K562 (cell line): ENCODE measurements around the gene CNDP1. TPM values are rescaled to one million over a fixed set of nuclear protein-coding genes. Genes with fewer than 3 reads are reported as not detected.

Source experiments
- ATAC-seq: fragments of 200-7000 bp; cut with Tn5 transposase; 3 replicates; pipeline ENCODE4 v1.9.1; 2020; ENCODE audit warnings: moderate library complexity
- BruUV-seq: library from RNA; stranded (reverse); fragments of 400-500 nt; replicated peaks from 2 replicates; lab custom pipeline; 2021; lab: Mats Ljungman, UMichigan
- CTCF ChIA-PET: fragments of 300-600 bp; formaldehyde crosslinking; extraction: SDS; loops from one replicate; lab custom pipeline; 2021; ENCODE audit warnings: low intra/inter-chr PET ratio; lab: Yijun Ruan, JAX
- POLR2A ChIA-PET: fragments of 300-600, 350-650 bp; sonication (Branson Sonifier 250); formaldehyde crosslinking; extraction: SDS; loops from one replicate; lab custom pipeline; 2021; ENCODE audit warnings: antibody characterized with exemption, inconsistent platforms; lab: Yijun Ruan, JAX
- DNase-seq, 4 experiments: peaks; one replicate each; pipeline versions ENCODE4 v3.0.0 to v3.0.0-alpha.2; 2011 to 2018; ENCODE audit warnings: low spot score in 3 of 4, mixed read lengths in 3 of 4; ENCODE audit errors: extremely low read depth in 1 of 4
- FAIRE-seq: peaks from 2 replicates; lab custom pipeline; 2011; peaks lifted over from hg19 to GRCh38; lab: Jason Lieb, UNC
- H2AFZ ChIP-seq: 2 replicates; pipeline ENCODE4 v1.6.0; 2011; ENCODE audit warnings: low read depth, low read length, control low read depth, inconsistent platforms
- H3K27ac ChIP-seq: fragments of 200-600 bp; 3 replicates; pipeline ENCODE4 v1.8.0; 2011; ENCODE audit warnings: low read depth, mild to moderate bottlenecking, control low read depth, inconsistent platforms, low read length, moderate library complexity, mixed read lengths; ENCODE audit errors: extremely low read depth
- H3K27me3 ChIP-seq, 2 experiments: fragments of 300-600 bp in 1 of 2; 2 replicates in 1 of 2; 3 replicates in 1 of 2; pipeline versions ENCODE4 v1.6.0 to v1.8.0; 2011; ENCODE audit warnings: inconsistent platforms in 2 of 2, low read length in 2 of 2, mild to moderate bottlenecking in 1 of 2, mixed read lengths in 1 of 2, moderate library complexity in 1 of 2; ENCODE audit not compliant: control insufficient read depth in 2 of 2, insufficient read depth in 2 of 2
- H3K36me3 ChIP-seq: fragments of 300-600 bp; 3 replicates; pipeline ENCODE4 v1.8.0; 2011; ENCODE audit warnings: mild to moderate bottlenecking, low read length, inconsistent platforms; ENCODE audit not compliant: control insufficient read depth, insufficient read depth
- H3K4me1 ChIP-seq, 2 experiments: fragments of 200-600 bp in 1 of 2; replicated peaks in 1 of 2; 2 replicates in 1 of 2; 3 replicates in 1 of 2; pipeline versions ENCODE4 v1.5.1 to v1.8.0; 2011; ENCODE audit warnings: inconsistent platforms in 2 of 2, low read length in 2 of 2, mild to moderate bottlenecking in 1 of 2, mixed read lengths in 1 of 2, moderate library complexity in 1 of 2; ENCODE audit not compliant: control insufficient read depth in 2 of 2, insufficient read depth in 2 of 2
- H3K4me2 ChIP-seq: 2 replicates; pipeline ENCODE4 v1.6.1; 2011; ENCODE audit warnings: low read length, control low read depth, inconsistent platforms, mixed read lengths; ENCODE audit not compliant: insufficient read depth
- H3K4me3 ChIP-seq: fragments of 200-600 bp; sonication (generic), shearing (Covaris generic); 2 replicates; pipeline ENCODE4 v1.5.1; 2016; ENCODE audit warnings: control low read depth, inconsistent platforms
- H3K79me2 ChIP-seq: fragments of 200-600 bp; 3 replicates; pipeline ENCODE4 v1.8.0; 2011; ENCODE audit warnings: low read length, inconsistent platforms; ENCODE audit not compliant: control insufficient read depth, insufficient read depth
- H3K9ac ChIP-seq, 2 experiments: 2 replicates each; pipeline versions ENCODE4 v1.6.0 to v1.6.1; 2011; ENCODE audit warnings: low read depth in 2 of 2, low read length in 2 of 2, control low read depth in 1 of 2, inconsistent platforms in 1 of 2, mild to moderate bottlenecking in 1 of 2, mixed read lengths in 1 of 2; ENCODE audit not compliant: insufficient read depth in 1 of 2
- H3K9me1 ChIP-seq: one replicate; pipeline ENCODE4 v1.6.0; 2011; ENCODE audit warnings: inconsistent platforms, mild to moderate bottlenecking, low read length, moderate library complexity; ENCODE audit not compliant: control insufficient read depth, insufficient read depth
- H3K9me3 ChIP-seq: replicated peaks from 2 replicates; pipeline ENCODE4 v1.5.1; 2011; ENCODE audit warnings: low read depth, low read length, inconsistent platforms; ENCODE audit not compliant: control insufficient read depth, insufficient read depth
- H4K20me1 ChIP-seq: replicated peaks from 2 replicates; pipeline ENCODE4 v1.6.1; 2011; ENCODE audit warnings: low read length, inconsistent platforms, mixed read lengths; ENCODE audit not compliant: control insufficient read depth, insufficient read depth
- ATF7 ChIP-seq: fragments of 450-650 bp; IDR thresholded peaks from 2 replicates; pipeline ENCODE4 v1.7.1; 2014; ENCODE audit warnings: mild to moderate bottlenecking, moderate library complexity
- FOXK1 ChIP-seq: sonication (generic); formaldehyde crosslinking; IDR thresholded peaks from 2 replicates; pipeline ENCODE4 v1.8.0; 2022; ENCODE audit warnings: missing genetic modification reagents, mild to moderate bottlenecking, borderline replicate concordance
- NUFIP1 ChIP-seq: fragments of 450-650 bp; IDR thresholded peaks from 2 replicates; pipeline ENCODE4 v1.6.1; 2018; ENCODE audit not compliant: partially characterized antibody
- POLR2AphosphoS5 ChIP-seq: IDR thresholded peaks from 2 replicates; pipeline ENCODE4 v1.6.1; 2011; ENCODE audit warnings: mild to moderate bottlenecking, low read depth, low read length, moderate library complexity; ENCODE audit not compliant: control insufficient read depth, insufficient read depth
- SIX5 ChIP-seq, 2 experiments: IDR thresholded peaks; 2 replicates each; pipeline ENCODE4 v1.6.1; 2011; ENCODE audit warnings: low read length in 2 of 2, borderline replicate concordance in 1 of 2, low read depth in 1 of 2, mild to moderate bottlenecking in 1 of 2, moderate library complexity in 1 of 2; ENCODE audit not compliant: insufficient read depth in 1 of 2
- TEAD2 ChIP-seq: fragments of 450-650 bp; IDR thresholded peaks from 2 replicates; pipeline ENCODE4 v1.6.1; 2016; ENCODE audit warnings: missing genetic modification characterization, control low read depth, missing compliant biosample characterization
- ZNF124 ChIP-seq: sonication (generic); formaldehyde crosslinking; IDR thresholded peaks from 2 replicates; pipeline ENCODE4 v1.8.1; 2022; ENCODE audit warnings: missing genetic modification reagents
- ZNF696 ChIP-seq: fragments of 250-450 bp; sonication (Bioruptor Pico); conservative IDR thresholded peaks from 2 replicates; pipeline ENCODE4 v1.4.0; 2020; ENCODE audit warnings: mild to moderate bottlenecking, moderate library complexity
- WGBS: fragments of 100-300 bp; shearing (Covaris generic); methylation state at CpG from one replicate; pipeline ENCODE4 v1.1.6; 2016; ENCODE audit warnings: low coverage, mixed read lengths; ENCODE audit not compliant: insufficient coverage; ENCODE audit errors: missing lambda C conversion rate; 5-methylcytosine and 5-hydroxymethylcytosine counted together
- in situ Hi-C: fragments of 300-500 bp; cut with MboI; formaldehyde crosslinking; loops from 4 replicates; pipeline ENCODE4 v1.15.0; 2018; ENCODE audit warnings: inconsistent platforms, mixed read lengths
- intact Hi-C: fragments of 100-400 bp; cut with micrococcal nuclease; formaldehyde crosslinking; loops from 2 replicates; pipeline ENCODE4 v1.14.2; 2022
- polyA plus RNA-seq, 8 experiments: library from polyadenylated mRNA; depleted of rRNA in 4 of 8; stranded (reverse) in 5 of 8; unstranded in 3 of 8; fragments of >200 nt; fragmentation: Nextera tagmentation in 2 of 8; fragmentation: Illumina TruSeq in 1 of 8; extraction: Ambion mirVana in 2 of 8; extraction: Trizol in 1 of 8; gene quantifications; 2 replicates each; pipeline versions ENCODE4 v1.2.1 to v1.2.3, GENCODE V29; 2011 to 2014; ENCODE audit warnings: inconsistent platforms in 1 of 8, missing spikeins in 1 of 8
- total RNA-seq, 7 experiments: library from RNA; depleted of rRNA in 6 of 7; stranded (reverse); fragments of >200 nt in 6 of 7; fragmentation: Illumina TruSeq in 2 of 7; extraction: Trizol in 2 of 7; gene quantifications; 2 replicates each; pipeline versions ENCODE4 v1.2.1 to v1.2.3, GENCODE V29; 2011 to 2021; ENCODE audit warnings: low replicate concordance in 1 of 7
- TF ChIP-seq, protein P1 (sequence below), 2 experiments: fragments of 450-650 bp; IDR thresholded peaks; 2 replicates each; pipeline ENCODE4 v1.6.1; 2016
- TF ChIP-seq, protein P2 (sequence below): fragments of 200-600 bp; sonication (generic); IDR thresholded peaks from one replicate; pipeline ENCODE4 v1.6.1; 2012; ENCODE audit warnings: mild to moderate bottlenecking, low read depth, low read length, inconsistent platforms

Gene CNDP1
- total and polyA plus RNA-seq, 9 of the 15 experiments (the other 6 are each of a cell fraction or from before 2014, with no cell fraction given), result not detected

DNA sequence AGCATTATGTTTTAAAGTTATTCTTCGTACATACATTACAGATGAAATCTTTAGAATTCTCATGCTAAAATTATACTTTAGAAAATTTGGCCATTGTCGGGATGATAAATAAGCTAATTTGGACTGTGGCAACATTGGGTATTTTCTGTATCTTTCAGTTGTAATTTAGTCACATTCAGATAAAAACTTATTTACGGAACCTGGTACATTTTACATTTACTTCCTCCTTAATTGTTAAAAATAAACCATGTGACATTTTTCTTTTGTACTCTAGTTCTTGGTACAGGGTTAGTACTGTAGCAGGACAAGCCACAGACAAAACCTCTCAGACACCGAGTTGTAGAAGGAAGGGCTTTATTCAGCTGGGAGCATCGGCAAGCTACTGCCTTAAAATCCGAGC lies 33.9 kb upstream of the CNDP1 start:
- in situ Hi-C loops, result no loop called here
- Histone ChIP-seq H3K9me1 (no peaks in the 10 kb centered on the region), H3K9ac (0 out of 4 replicates have a peak overlapping the region, but pooled peaks of 1 of the 2 experiments have one; percentile 44), H3K27me3 (no peaks in the 10 kb centered on the region), H3K79me2 (peaks cover 44% of the 10 kb centered on the region), H3K36me3 (peaks cover 62% of the 10 kb centered on the region; the same call in 2 of the 3 replicates), H4K20me1 (no peaks in the 10 kb centered on the region), H3K4me1 (peaks cover 13 to 19% of the 10 kb centered on the region in 2 experiments; a peak in 4 of 5 replicates), H3K27ac (no peak overlapping the region), H2AFZ (no peak overlapping the region), H3K9me3 (no peaks in the 10 kb centered on the region), H3K4me3 (no peak overlapping the region), H3K4me2 (no peak overlapping the region)
- intact Hi-C loops, result no loop called here
- no peak for ATAC-seq
- ChIA-PET CTCF (no interaction called here), POLR2A (no interaction called here)
- no peak for FAIRE-seq
- BruUV-seq, result no TSS peak
- 79% methylated on average over 3 of the region's 6 CpGs for WGBS
- no peak for DNase-seq
- no peak for TF ChIP-seq SIX5 (IDR thresholded peaks at IDR 0.05; ENCODE audit: borderline replicate concordance in 1 of 2, insufficient read depth in 1 of 2, low read depth in 1 of 2, low read length in 2 of 2)
- no peak for TF ChIP-seq ATF7
- TF ChIP-seq, protein P1, sequence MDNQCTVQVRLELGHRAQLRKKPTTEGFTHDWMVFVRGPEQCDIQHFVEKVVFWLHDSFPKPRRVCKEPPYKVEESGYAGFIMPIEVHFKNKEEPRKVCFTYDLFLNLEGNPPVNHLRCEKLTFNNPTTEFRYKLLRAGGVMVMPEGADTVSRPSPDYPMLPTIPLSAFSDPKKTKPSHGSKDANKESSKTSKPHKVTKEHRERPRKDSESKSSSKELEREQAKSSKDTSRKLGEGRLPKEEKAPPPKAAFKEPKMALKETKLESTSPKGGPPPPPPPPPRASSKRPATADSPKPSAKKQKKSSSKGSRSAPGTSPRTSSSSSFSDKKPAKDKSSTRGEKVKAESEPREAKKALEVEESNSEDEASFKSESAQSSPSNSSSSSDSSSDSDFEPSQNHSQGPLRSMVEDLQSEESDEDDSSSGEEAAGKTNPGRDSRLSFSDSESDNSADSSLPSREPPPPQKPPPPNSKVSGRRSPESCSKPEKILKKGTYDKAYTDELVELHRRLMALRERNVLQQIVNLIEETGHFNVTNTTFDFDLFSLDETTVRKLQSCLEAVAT (IDR thresholded peaks at IDR 0.05), result no peak
- no peak for TF ChIP-seq TEAD2 (tag)
- no peak for TF ChIP-seq POLR2AphosphoS5
- TF ChIP-seq ZNF124 (CRISPR knock-in tag), result no peak
- TF ChIP-seq ZNF696 (CRISPR knock-in tag), result no peak
- no peak for TF ChIP-seq FOXK1
- TF ChIP-seq, protein P2, sequence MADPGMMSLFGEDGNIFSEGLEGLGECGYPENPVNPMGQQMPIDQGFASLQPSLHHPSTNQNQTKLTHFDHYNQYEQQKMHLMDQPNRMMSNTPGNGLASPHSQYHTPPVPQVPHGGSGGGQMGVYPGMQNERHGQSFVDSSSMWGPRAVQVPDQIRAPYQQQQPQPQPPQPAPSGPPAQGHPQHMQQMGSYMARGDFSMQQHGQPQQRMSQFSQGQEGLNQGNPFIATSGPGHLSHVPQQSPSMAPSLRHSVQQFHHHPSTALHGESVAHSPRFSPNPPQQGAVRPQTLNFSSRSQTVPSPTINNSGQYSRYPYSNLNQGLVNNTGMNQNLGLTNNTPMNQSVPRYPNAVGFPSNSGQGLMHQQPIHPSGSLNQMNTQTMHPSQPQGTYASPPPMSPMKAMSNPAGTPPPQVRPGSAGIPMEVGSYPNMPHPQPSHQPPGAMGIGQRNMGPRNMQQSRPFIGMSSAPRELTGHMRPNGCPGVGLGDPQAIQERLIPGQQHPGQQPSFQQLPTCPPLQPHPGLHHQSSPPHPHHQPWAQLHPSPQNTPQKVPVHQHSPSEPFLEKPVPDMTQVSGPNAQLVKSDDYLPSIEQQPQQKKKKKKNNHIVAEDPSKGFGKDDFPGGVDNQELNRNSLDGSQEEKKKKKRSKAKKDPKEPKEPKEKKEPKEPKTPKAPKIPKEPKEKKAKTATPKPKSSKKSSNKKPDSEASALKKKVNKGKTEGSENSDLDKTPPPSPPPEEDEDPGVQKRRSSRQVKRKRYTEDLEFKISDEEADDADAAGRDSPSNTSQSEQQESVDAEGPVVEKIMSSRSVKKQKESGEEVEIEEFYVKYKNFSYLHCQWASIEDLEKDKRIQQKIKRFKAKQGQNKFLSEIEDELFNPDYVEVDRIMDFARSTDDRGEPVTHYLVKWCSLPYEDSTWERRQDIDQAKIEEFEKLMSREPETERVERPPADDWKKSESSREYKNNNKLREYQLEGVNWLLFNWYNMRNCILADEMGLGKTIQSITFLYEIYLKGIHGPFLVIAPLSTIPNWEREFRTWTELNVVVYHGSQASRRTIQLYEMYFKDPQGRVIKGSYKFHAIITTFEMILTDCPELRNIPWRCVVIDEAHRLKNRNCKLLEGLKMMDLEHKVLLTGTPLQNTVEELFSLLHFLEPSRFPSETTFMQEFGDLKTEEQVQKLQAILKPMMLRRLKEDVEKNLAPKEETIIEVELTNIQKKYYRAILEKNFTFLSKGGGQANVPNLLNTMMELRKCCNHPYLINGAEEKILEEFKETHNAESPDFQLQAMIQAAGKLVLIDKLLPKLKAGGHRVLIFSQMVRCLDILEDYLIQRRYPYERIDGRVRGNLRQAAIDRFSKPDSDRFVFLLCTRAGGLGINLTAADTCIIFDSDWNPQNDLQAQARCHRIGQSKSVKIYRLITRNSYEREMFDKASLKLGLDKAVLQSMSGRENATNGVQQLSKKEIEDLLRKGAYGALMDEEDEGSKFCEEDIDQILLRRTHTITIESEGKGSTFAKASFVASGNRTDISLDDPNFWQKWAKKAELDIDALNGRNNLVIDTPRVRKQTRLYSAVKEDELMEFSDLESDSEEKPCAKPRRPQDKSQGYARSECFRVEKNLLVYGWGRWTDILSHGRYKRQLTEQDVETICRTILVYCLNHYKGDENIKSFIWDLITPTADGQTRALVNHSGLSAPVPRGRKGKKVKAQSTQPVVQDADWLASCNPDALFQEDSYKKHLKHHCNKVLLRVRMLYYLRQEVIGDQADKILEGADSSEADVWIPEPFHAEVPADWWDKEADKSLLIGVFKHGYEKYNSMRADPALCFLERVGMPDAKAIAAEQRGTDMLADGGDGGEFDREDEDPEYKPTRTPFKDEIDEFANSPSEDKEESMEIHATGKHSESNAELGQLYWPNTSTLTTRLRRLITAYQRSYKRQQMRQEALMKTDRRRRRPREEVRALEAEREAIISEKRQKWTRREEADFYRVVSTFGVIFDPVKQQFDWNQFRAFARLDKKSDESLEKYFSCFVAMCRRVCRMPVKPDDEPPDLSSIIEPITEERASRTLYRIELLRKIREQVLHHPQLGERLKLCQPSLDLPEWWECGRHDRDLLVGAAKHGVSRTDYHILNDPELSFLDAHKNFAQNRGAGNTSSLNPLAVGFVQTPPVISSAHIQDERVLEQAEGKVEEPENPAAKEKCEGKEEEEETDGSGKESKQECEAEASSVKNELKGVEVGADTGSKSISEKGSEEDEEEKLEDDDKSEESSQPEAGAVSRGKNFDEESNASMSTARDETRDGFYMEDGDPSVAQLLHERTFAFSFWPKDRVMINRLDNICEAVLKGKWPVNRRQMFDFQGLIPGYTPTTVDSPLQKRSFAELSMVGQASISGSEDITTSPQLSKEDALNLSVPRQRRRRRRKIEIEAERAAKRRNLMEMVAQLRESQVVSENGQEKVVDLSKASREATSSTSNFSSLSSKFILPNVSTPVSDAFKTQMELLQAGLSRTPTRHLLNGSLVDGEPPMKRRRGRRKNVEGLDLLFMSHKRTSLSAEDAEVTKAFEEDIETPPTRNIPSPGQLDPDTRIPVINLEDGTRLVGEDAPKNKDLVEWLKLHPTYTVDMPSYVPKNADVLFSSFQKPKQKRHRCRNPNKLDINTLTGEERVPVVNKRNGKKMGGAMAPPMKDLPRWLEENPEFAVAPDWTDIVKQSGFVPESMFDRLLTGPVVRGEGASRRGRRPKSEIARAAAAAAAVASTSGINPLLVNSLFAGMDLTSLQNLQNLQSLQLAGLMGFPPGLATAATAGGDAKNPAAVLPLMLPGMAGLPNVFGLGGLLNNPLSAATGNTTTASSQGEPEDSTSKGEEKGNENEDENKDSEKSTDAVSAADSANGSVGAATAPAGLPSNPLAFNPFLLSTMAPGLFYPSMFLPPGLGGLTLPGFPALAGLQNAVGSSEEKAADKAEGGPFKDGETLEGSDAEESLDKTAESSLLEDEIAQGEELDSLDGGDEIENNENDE, result no peak
- no peak for TF ChIP-seq NUFIP1
